ENCODE measurements around the gene FOS. TPM values are rescaled to one million over a fixed set of nuclear protein-coding genes. Genes with fewer than 3 reads are reported as not detected.

FOS gene
- total and polyA plus RNA-seq, 2 of the 4 experiments (the other 2 are of a cell fraction) = 53.6 to 171 TPM

DNA sequence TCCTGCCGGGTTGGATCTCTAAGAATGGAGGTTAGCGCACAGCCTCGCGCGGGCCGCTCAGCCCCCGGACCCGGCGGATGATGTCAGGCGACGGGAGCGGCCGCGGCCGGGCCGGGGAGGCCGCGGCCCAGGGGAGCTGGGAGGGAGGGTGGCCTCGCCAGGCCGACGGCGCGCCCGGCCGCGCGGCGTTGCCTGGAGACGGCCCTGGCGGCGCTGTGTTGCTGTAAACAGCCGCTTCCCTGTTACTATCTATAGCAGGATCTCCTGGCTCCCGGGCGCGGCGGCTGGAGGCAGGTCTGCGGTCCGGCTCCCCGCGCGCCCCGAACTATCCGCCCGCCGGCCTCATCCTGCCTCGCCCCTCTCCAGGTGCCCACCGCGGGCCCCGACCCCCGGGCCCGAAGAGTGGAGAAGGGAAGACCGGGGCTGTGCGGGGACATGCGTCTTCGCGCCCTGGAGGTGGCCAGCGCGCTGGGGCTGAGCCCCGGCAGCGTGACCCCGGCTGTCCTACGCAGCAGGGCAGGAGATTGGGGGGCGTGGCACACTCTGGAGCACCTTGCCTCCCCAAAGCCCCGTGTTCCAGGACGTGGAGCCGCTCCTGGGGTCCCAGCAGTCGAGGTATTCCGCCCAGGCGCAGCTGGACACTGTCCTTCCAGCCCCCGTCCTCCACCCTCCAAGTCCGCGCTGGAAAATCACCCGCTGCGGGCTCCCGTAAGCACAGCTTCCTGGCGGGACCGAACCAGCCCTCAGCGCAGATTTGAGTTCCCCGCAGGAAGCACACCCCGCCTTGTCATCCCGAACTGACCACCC is 1.4 kb upstream of the FOS start:
- H3K27ac ChIP-seq (ENCODE audit: insufficient read depth, low read length) = peak overlapping the region; percentile 21; the same call in 1 of the 2 replicates
- dilution Hi-C loops (cut with HindIII; ENCODE audit: low sequenced_read_pairs, unreplicated experiment) = no loop called here
- H3K9me1 ChIP-seq (ENCODE audit: insufficient read depth, low read length) = peaks cover 3% of the 10 kb centered on the region; the same call in 1 of the 2 replicates
- ATAC-seq (ENCODE audit: low read depth) = peak; percentile 65
- no peak overlapping the region for H4K5ac ChIP-seq (ENCODE audit: low read depth, low read length)
- peak; percentile 89 for DNase-seq
- H2AK5ac ChIP-seq (ENCODE audit: low read depth, low read length) = peak overlapping the region; percentile 77; the same call in 1 of the 2 replicates
- H3K23ac ChIP-seq (ENCODE audit: low read depth, low read length) = no peak overlapping the region; the same call in 1 of the 2 replicates
- no peak overlapping the region for H2BK120ac ChIP-seq (ENCODE audit: low read depth, low read length)
- peaks cover 12 to 30% of the 10 kb centered on the region in 2 experiments for H3K79me1 ChIP-seq (ENCODE audit: low read depth in 1 of 2, low read length in 2 of 2)
- H3K9me3 ChIP-seq (ENCODE audit: control insufficient read depth, insufficient read depth, low read length) = no peaks in the 10 kb centered on the region
- peaks cover 16% of the 10 kb centered on the region for H3K4me1 ChIP-seq (ENCODE audit: control insufficient read depth, insufficient read depth, low read length)
- H4K20me1 ChIP-seq (ENCODE audit: insufficient read depth, low read length) = peaks cover 28% of the 10 kb centered on the region
- no peak overlapping the region for H2BK20ac ChIP-seq (ENCODE audit: low read depth, low read length)
- CTCF ChIA-PET = interaction anchor here (0.7 to 1.0 kb wide), 2 partner anchors 8 to 10 kb away, joined by 3 to 4 read pairs; no protein-coding TSS in a partner anchor
- H3K56ac ChIP-seq (ENCODE audit: extremely low read depth, insufficient read depth, low read length) = no peak overlapping the region
- WGBS, 2 experiments (ENCODE audit: extremely low coverage in 2 of 2, insufficient read length in 1 of 2) = 1% methylated on average over 18 of the region's 81 CpGs; no CpG with 5 or more reads in 1 of the 2 experiments
- peaks cover 9% of the 10 kb centered on the region for H3K36me3 ChIP-seq (ENCODE audit: control insufficient read depth, insufficient read depth, low read length)
- H2BK5ac ChIP-seq (ENCODE audit: low read depth, low read length, poor library complexity, severe bottlenecking) = peak overlapping the region; percentile 12
- H2AK9ac ChIP-seq (replicated peaks; ENCODE audit: low read depth, low read length, poor library complexity) = peak overlapping the region; percentile 70
- H2BK15ac ChIP-seq (ENCODE audit: low read depth, low read length) = no peak overlapping the region
- in situ Hi-C loops (cut with MboI; ENCODE audit: low sequenced_read_pairs) = loop anchor here (25.0 kb wide), 1 partner anchor 1760 kb away; the partner anchor contains the start of gene IRF2BPL
- H3K4me2 ChIP-seq (ENCODE audit: low read depth, low read length) = peak overlapping the region; percentile 100
- no peak overlapping the region for H3K9ac ChIP-seq (ENCODE audit: low read depth, low read length)
- H3K4me3 ChIP-seq (ENCODE audit: insufficient read depth, low read depth, low read length) = peak overlapping the region; percentile 69
- no peak overlapping the region; a peak in 1 of 4 replicates for H4K8ac ChIP-seq (ENCODE audit: low read depth in 2 of 2, low read length in 2 of 2)
- POLR2A ChIA-PET (ENCODE audit: unreplicated experiment) = no interaction called here
- BruUV-seq (replicated peaks) = no TSS peak
- H3K27me3 ChIP-seq (ENCODE audit: control insufficient read depth, insufficient read depth, low read length) = no peaks in the 10 kb centered on the region
- intact Hi-C loops (cut with micrococcal nuclease) = loop anchor here (2.0 to 5.0 kb wide), 3 partner anchors 18 to 130 kb away; partner anchors contain the start of gene TMED10
- no peak overlapping the region for H3K18ac ChIP-seq (ENCODE audit: low read depth, low read length)
- H3K14ac ChIP-seq (replicated peaks; ENCODE audit: low read depth, low read length) = 0 out of 2 replicates have a peak overlapping the region, but pooled peaks have one; percentile 3
- no peak overlapping the region for H3K4ac ChIP-seq (ENCODE audit: low read depth, low read length)
- peak overlapping the region; percentile 89 for H2AFZ ChIP-seq (replicated peaks; ENCODE audit: low read length, poor library complexity)
- no peak overlapping the region for H4K91ac ChIP-seq (ENCODE audit: insufficient read depth, low read depth, low read length)
- peak; percentile 45; the same call in 1 of the 2 replicates for TF ChIP-seq BHLHE40 (IDR thresholded peaks at IDR 0.05; ENCODE audit: low read depth, low read length)
- no peak for TF ChIP-seq ELK1 (IDR thresholded peaks at IDR 0.05; ENCODE audit: borderline replicate concordance, low read depth, low read length)
- 0 out of 2 replicates have a peak, but pooled peaks have one; percentile 54 for TF ChIP-seq MXI1 (IDR thresholded peaks at IDR 0.05; ENCODE audit: borderline replicate concordance, low read depth, low read length)
- TF ChIP-seq USF2 (IDR thresholded peaks at IDR 0.05; ENCODE audit: low read depth, low read length) = no peak
- TF ChIP-seq FOS (IDR thresholded peaks at IDR 0.05; ENCODE audit: low read depth, low read length) = 0 out of 2 replicates have a peak, but pooled peaks have one; percentile 27
- TF ChIP-seq RFX5 (IDR thresholded peaks at IDR 0.05; ENCODE audit: low read depth, low read length) = no peak
- TF ChIP-seq CHD1 (IDR thresholded peaks at IDR 0.05; ENCODE audit: low read depth, low read length) = no peak; the same call in 1 of the 2 replicates
- peak; percentile 86 for TF ChIP-seq MAZ (IDR thresholded peaks at IDR 0.05; ENCODE audit: borderline replicate concordance, low read depth, low read length)
- no peak; the same call in 1 of the 2 replicates for TF ChIP-seq RAD21 (IDR thresholded peaks at IDR 0.05; ENCODE audit: low read length)
- 0 out of 2 replicates have a peak, but pooled peaks have one; percentile 5 for TF ChIP-seq CTCF (conservative IDR thresholded peaks at IDR 0.05; ENCODE audit: low read depth, low read length)
- TF ChIP-seq CEBPB (IDR thresholded peaks at IDR 0.05; ENCODE audit: low read depth, low read length) = no peak
- TF ChIP-seq NFE2L2 (IDR thresholded peaks at IDR 0.05; ENCODE audit: low read depth, low read length) = 0 out of 2 replicates have a peak, but pooled peaks have one; percentile 1

Measured in IMR-90 (cell line).